NCI-H1092 treated with DMSO at 0.1 percent for 48 hours (cell line): ENCODE data around the gene ADGRF3.
A peak's percentile ranks its signal among the peaks of the same experiment; 100 is the strongest.
"Not testable (repeated sequence)": the region's sequence is repeated elsewhere in the genome, so short reads cannot be mapped to it uniquely, and the experiment has no call there.

Source experiments
- DNase-seq: peaks from one replicate; lab custom pipeline; 2025; lab: John Stamatoyannopoulos, UW

ADGRF3 gene, protein sequence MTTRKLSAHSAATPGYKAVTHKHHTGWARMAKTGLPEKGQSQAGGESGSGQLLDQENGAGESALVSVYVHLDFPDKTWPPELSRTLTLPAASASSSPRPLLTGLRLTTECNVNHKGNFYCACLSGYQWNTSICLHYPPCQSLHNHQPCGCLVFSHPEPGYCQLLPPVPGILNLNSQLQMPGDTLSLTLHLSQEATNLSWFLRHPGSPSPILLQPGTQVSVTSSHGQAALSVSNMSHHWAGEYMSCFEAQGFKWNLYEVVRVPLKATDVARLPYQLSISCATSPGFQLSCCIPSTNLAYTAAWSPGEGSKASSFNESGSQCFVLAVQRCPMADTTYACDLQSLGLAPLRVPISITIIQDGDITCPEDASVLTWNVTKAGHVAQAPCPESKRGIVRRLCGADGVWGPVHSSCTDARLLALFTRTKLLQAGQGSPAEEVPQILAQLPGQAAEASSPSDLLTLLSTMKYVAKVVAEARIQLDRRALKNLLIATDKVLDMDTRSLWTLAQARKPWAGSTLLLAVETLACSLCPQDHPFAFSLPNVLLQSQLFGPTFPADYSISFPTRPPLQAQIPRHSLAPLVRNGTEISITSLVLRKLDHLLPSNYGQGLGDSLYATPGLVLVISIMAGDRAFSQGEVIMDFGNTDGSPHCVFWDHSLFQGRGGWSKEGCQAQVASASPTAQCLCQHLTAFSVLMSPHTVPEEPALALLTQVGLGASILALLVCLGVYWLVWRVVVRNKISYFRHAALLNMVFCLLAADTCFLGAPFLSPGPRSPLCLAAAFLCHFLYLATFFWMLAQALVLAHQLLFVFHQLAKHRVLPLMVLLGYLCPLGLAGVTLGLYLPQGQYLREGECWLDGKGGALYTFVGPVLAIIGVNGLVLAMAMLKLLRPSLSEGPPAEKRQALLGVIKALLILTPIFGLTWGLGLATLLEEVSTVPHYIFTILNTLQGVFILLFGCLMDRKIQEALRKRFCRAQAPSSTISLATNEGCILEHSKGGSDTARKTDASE

GRCh38 chr2:26346454-26347053, at the start of gene ADGRF3:
Gene ADGRF3, minus strand, starts transcription at chr2:26346789. Its CDS starts 555 bp downstream, at chr2:26346234.
- peak; percentile 46 for DNase-seq

DNA sequence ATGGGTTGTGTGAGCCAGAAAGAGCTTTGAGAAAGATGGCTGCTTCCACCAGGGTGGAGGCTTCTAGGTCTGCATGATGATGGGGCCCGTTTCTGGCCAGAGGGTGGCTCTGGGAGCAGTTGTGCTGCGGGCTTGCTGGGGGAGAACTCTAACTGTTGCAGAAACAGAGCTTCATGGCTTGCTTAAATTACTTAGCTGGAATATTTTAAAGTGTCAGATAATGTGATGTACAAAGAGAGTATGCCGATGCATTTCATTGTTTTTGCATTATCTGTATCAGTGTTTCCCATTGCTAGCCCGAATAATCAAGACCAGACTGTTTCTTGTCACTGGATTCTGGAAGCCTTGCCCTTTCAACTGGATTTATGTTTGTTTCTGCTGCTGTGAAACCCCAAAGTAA, 48.8 kb upstream of the ADGRF3 start:
- DNase-seq, result no peak

GRCh38 chr2:26394694-26395093, 48.1 kb upstream of the ADGRF3 start:
- no peak for DNase-seq

DNA sequence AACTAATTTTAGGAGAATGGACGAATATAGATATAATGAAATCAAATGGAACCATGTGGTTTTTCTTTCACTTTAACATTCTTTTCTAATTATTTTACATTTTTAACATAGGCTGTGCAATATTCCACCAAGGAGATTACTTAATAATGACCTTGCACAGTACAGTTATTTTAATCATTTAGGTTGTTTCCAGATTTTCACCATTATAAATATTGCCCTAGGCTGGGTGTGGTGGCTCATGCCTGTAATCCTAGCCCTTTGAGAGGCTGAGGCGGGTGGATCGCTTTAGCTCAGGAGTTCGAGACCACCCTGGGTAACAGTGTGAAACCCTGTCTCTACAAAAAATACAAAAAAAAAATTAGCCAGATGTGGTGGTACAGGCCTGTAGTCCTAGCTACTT, 40.6 kb upstream of the ADGRF3 start:
- no peak for DNase-seq

DNA sequence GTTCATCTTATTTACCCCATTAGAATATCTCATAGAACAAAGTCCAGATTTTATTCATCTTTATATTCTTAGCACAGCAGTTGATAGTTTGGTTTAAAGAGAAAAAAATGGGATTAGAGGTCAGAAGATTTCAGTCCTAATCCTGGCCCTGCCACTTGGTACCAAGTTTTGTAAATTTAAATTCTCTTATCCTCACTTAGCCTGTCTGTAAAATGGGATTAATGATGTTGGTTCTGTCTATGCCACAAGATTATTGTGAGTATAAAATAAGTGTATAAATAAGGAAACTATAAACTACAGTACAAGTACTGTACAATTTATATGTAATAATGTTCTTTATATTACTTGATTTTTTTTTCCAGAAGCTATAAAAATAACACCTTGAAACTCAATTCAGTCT, 38.0 kb upstream of the ADGRF3 start:
- DNase-seq, result no peak

- DNase-seq, result no peak
Observed at GRCh38 chr2:26384183-26384582, 37.6 kb upstream of the ADGRF3 start.

DNA sequence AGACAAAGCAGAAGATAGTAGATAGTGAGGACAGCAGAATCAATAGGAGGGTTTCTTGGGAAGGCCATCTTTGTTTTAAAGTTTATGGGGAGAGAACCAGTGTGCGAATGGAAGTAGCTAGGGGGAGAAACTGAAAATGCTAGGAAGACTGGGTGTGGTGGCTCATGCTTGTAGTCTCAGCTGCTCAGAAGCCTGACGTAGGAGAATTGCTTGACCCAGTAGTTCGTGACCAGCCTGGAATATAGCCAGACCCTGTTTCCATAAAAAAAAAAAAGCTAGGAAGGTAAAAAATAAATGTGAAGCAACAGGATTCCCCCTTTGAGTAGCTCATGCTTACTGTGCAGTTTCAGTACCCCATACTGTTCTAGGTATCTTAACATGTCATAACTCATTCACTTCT, 36.0 kb upstream of the ADGRF3 start:
- DNase-seq, result no peak

GRCh38 chr2:26380281-26380680, 33.7 kb upstream of the ADGRF3 start:
- DNase-seq, result peak; percentile 7

DNA sequence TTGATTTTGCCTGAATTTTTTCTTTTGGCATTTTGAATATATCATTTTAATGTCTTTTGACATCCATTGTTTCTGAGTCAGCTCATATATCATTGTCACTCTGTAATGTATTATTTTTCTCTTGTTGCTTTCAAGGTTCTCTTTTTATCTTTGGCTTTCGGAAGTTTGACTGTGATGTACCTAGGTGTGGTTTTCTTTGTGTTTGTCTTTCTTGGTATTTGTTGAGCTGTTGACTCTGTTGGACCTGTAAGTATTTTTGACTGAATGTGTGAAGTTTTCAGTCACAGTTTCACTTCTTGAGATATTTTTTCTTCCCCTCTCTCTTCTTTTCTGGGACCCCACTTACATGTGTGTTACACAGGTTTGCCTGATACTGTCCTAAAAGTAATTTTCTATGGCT, 30.2 kb upstream of the ADGRF3 start:
- no peak for DNase-seq

DNA sequence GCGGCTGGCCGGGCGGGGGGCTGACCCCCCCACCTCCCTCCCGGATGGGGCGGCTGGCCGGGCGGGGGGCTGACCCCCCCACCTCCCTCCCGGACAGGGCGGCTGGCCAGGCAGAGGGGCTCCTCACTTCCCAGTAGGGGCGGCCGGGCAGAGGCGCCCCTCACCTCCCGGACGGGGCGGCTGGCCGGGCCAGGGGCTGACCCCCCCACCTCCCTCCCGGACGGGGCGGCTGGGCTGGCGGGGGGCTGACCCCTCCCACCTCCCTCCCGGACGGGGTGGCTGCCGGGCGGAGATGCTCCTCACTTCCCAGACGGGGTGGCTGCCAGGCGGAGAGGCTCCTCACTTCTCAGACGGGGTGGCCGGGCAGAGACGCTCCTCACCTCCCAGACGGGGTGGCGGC, 24.3 kb upstream of the ADGRF3 start:
- not testable (repeated sequence) for DNase-seq

- DNase-seq, result not testable (repeated sequence)
Observed at GRCh38 chr2:26369664-26370063, 23.1 kb upstream of the ADGRF3 start.

- no peak for DNase-seq
Observed at GRCh38 chr2:26366957-26367356, 20.4 kb upstream of the ADGRF3 start.

GRCh38 chr2:26364669-26365068, 18.1 kb upstream of the ADGRF3 start:
- no peak for DNase-seq

DNA sequence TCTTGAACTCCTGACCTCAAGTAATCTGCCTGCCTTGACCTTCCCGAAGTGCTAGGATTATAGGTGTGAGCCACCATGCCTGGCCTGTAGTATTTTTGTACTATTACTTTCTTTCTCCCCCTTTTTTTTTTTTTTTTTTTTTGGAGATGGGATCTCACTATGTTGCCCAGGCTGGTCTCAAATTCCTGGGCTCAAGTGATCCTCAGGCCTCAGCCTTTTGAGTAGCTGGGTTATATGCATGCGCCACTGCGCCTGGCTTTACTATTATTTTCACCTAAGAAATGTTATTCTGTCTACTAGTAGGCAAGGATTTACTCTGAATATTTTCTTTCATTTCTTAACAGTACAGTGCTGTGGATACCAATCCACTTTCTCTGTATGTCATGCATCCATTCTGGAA, 17.4 kb upstream of the ADGRF3 start:
- no peak for DNase-seq

GRCh38 chr2:26363323-26363722, 16.7 kb upstream of the ADGRF3 start:
- no peak for DNase-seq

DNA sequence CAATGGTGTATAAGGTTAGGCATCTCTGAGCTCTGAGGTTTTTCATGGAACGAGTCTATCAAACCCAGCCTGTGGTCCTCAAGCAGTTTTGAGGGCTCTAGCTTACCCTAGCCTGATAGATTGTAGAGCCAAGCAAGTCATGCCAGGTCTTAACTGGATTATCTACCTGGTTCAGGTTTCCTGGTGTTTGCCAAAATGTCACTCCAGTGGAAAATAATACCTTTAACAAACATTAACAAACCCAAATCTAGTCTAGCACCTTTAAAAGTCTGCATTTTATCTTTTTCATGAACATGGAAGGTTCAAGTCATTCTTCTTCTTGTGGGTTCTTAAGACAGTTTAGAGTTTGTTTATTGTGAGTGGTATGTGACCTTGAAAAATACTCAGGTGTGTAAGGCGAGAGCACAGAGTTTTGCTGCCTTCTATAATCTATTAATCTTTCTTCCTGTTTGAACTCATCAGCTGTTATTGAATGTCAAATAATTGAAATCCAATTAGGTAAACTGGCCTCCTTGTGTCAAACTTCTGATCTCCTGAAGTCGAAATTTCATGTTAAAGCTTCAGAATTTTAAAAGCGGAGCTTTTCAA, 13.4 kb upstream of the ADGRF3 start:
- DNase-seq, result no peak

DNA sequence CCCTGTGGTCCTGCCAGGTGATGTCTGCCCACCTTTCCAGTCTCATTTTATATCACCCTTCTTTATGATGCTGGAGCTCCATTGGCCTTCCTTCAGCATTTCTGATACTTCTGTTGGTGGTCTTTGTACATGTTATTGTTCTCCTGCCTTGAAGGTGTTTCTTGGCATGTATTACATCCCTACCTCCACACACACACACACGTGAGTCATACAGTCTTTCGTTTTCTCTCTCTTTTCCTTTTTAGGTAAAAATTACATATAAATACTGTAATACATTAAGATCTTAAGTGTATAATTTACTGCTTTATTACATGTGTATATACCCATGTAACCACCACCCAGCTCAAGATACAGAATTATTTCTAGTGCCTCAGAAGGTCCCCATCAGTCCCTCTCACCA, 10.2 kb upstream of the ADGRF3 start:
- no peak for DNase-seq

- no peak for DNase-seq
Observed at GRCh38 chr2:26356111-26356510, 9.5 kb upstream of the ADGRF3 start.

DNA sequence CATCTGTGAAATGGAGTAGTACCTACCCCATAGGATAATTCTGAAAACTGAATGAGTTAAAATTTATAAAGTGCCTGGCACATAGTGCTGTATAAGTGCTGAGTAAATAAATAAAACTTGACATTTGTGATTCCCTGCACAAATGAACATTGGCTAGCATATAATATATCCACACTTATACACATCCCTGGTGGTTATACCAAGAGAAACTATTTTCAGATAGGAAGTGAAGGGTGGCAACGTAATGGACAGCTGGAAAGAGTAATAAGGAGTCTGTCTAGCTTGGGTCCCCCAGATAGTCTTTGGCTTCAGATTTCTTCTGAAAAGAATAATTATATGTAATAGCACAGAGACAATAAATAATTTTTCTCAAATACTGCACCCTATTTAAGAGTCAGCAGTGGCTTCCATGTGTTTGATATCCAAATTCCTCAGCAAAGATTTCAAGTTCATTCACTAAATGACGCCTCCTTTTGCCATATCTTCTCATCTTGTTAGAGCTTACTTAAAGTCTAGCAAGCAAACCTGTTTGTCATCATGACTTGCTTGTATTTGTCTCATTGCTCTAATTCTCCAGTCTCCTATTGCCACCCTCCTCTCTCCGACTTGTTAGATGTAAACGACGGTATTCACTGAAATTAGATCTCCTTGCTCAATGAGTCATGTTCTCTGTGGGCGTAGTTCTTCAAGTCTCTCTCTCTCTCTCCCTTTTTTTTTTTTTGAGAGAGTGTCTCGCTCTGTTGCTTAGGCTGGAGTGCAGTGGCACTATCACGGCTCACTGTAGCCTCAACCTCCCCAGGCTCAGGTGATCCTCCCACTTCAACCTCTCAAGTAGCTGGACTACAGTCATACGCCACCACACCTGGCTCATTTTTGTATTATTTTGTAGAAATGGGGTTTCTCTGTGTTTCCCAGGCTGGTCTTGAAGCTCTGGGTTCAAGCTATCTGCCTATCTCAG, 8.7 kb upstream of the ADGRF3 start:
- no peak for DNase-seq

DNA sequence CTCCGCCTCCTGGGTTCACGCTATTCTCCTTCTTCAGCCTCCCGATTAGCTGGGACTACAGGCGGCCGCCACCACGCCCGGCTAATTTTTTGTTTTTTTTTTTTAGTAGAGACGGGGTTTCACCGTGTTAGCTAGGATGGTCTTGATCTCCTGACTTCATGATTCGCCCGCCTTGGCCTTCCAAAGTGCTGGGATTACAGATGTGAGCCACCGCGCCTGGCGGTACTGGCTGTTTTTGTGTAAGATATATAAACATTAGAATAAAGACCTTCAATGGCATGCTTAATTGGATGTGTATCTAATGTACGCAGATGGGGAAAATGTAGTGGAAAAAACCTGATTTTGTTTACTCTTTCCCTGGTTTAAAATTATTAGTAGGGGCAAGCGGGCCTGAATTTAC, 7.9 kb upstream of the ADGRF3 start:
- not testable (repeated sequence) for DNase-seq

DNA sequence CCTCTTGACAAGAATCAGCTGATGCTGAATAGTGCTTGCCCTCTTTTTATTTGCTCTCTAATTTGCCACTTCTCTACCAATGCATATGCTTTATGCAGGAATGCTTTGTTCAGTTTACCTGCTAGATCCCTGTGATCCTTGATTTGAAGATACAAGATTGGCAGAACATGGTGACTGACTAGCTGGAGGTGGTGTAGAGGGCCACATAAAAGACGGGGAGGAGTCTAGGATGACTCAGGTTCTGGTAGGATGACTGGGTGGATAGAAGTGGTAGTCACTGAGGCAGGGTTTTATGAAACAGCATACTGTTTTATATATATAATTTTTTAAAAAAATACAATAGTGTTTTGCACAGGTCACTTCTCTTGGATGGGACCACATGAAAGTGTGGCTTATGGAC, 6.3 kb upstream of the ADGRF3 start:
- no peak for DNase-seq
